ENCODE results near the gene ALKBH6.

GRCh38 chr19:36047835-36048234 is 33.8 kb upstream of the ALKBH6 start:
- TF ChIP-seq, protein P1, sequence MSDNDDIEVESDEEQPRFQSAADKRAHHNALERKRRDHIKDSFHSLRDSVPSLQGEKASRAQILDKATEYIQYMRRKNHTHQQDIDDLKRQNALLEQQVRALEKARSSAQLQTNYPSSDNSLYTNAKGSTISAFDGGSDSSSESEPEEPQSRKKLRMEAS (IDR thresholded peaks at IDR 0.05), result no peak
- TF ChIP-seq CEBPB (IDR thresholded peaks at IDR 0.05), result no peak
- TF ChIP-seq, protein P2, sequence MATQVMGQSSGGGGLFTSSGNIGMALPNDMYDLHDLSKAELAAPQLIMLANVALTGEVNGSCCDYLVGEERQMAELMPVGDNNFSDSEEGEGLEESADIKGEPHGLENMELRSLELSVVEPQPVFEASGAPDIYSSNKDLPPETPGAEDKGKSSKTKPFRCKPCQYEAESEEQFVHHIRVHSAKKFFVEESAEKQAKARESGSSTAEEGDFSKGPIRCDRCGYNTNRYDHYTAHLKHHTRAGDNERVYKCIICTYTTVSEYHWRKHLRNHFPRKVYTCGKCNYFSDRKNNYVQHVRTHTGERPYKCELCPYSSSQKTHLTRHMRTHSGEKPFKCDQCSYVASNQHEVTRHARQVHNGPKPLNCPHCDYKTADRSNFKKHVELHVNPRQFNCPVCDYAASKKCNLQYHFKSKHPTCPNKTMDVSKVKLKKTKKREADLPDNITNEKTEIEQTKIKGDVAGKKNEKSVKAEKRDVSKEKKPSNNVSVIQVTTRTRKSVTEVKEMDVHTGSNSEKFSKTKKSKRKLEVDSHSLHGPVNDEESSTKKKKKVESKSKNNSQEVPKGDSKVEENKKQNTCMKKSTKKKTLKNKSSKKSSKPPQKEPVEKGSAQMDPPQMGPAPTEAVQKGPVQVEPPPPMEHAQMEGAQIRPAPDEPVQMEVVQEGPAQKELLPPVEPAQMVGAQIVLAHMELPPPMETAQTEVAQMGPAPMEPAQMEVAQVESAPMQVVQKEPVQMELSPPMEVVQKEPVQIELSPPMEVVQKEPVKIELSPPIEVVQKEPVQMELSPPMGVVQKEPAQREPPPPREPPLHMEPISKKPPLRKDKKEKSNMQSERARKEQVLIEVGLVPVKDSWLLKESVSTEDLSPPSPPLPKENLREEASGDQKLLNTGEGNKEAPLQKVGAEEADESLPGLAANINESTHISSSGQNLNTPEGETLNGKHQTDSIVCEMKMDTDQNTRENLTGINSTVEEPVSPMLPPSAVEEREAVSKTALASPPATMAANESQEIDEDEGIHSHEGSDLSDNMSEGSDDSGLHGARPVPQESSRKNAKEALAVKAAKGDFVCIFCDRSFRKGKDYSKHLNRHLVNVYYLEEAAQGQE (IDR thresholded peaks at IDR 0.05; ENCODE audit: low read depth), result no peak
